DMS 273 treated with DMSO at 0.1 percent for 48 hours (cell line): Measurements from ENCODE around the gene PRSS23.
"Not testable (repeated sequence)": the region's sequence is repeated elsewhere in the genome, so short reads cannot be mapped to it uniquely, and the experiment has no call there.

Source experiments
- DNase-seq: peaks from one replicate; lab custom pipeline; 2025; lab: John Stamatoyannopoulos, UW

Gene PRSS23

GRCh38 chr11:86800076-86800959 lies at the start of gene PRSS23:
PRSS23 (plus strand) TSS chr11:86800542; CDS start chr11:86807644, 7,102 bp downstream.
- DNase-seq: no peak

- no peak for DNase-seq
Observed at GRCh38 chr11:86753459-86753858, 46.9 kb upstream of the PRSS23 start.

GRCh38 chr11:86755146-86755545 lies 45.2 kb upstream of the PRSS23 start:
- no peak for DNase-seq

GRCh38 chr11:86758171-86758570 lies 42.2 kb upstream of the PRSS23 start:
- DNase-seq: no peak

- DNase-seq: no peak
Observed at GRCh38 chr11:86760577-86760976, 39.8 kb upstream of the PRSS23 start.

GRCh38 chr11:86761978-86762377 lies 38.4 kb upstream of the PRSS23 start:
- DNase-seq: no peak

- DNase-seq: no peak
Observed at GRCh38 chr11:86765203-86765602, 35.1 kb upstream of the PRSS23 start.

- DNase-seq: no peak
Observed at GRCh38 chr11:86765878-86766277, 34.5 kb upstream of the PRSS23 start.

- DNase-seq: no peak
Observed at GRCh38 chr11:86769219-86769618, 31.1 kb upstream of the PRSS23 start.

- DNase-seq: not testable (repeated sequence)
Observed at GRCh38 chr11:86770473-86771027, 29.8 kb upstream of the PRSS23 start.

- no peak for DNase-seq
Observed at GRCh38 chr11:86772999-86773398, 27.3 kb upstream of the PRSS23 start.

GRCh38 chr11:86773513-86774252 lies 26.7 kb upstream of the PRSS23 start:
- DNase-seq: no peak

GRCh38 chr11:86774417-86774816 lies 25.9 kb upstream of the PRSS23 start:
- DNase-seq: no peak

GRCh38 chr11:86775361-86775760 lies 25.0 kb upstream of the PRSS23 start:
- DNase-seq: no peak

- DNase-seq: no peak
Observed at GRCh38 chr11:86781546-86781945, 18.8 kb upstream of the PRSS23 start.

GRCh38 chr11:86782742-86783141 lies 17.6 kb upstream of the PRSS23 start:
- DNase-seq: no peak

GRCh38 chr11:86783661-86784060 lies 16.7 kb upstream of the PRSS23 start:
- no peak for DNase-seq

GRCh38 chr11:86784241-86784681 lies 16.1 kb upstream of the PRSS23 start:
- DNase-seq: no peak

- DNase-seq: no peak
Observed at GRCh38 chr11:86785576-86785975, 14.8 kb upstream of the PRSS23 start.

GRCh38 chr11:86787018-86787536 lies 13.3 kb upstream of the PRSS23 start:
- DNase-seq: no peak

GRCh38 chr11:86787656-86788055 lies 12.7 kb upstream of the PRSS23 start:
- DNase-seq: no peak

GRCh38 chr11:86790195-86790725 lies 10.1 kb upstream of the PRSS23 start:
- no peak for DNase-seq
